SK-N-SH treated with all-trans-retinoic acid at 6 μM for 48 hours (cell line): ENCODE measurements around the gene CHERP.

Experiments
- ARNTL ChIP-seq: fragments of 450-650 bp; formaldehyde crosslinking; IDR thresholded peaks from 2 replicates; pipeline ENCODE4 v1.5.0; 2020; ENCODE audit warnings: low read depth, mild to moderate bottlenecking, moderate library complexity, borderline replicate concordance
- CSDC2 ChIP-seq: fragments of 250-450 bp; sonication (Bioruptor Pico); IDR thresholded peaks from 2 replicates; pipeline ENCODE4 v1.5.0; 2020; ENCODE audit warnings: mild to moderate bottlenecking, moderate library complexity
- ESRRG ChIP-seq: fragments of 250-450 bp; sonication (Bioruptor Pico); IDR thresholded peaks from 2 replicates; pipeline ENCODE4 v1.6.1; 2021; ENCODE audit warnings: mild to moderate bottlenecking
- GLIS3 ChIP-seq: fragments of 250-450 bp; sonication (Bioruptor Pico); IDR thresholded peaks from 2 replicates; pipeline ENCODE4 v1.5.0; 2020; ENCODE audit warnings: mild to moderate bottlenecking, moderate library complexity
- OSR1 ChIP-seq: fragments of 250-450 bp; sonication (Bioruptor Pico); IDR thresholded peaks from 2 replicates; pipeline ENCODE4 v1.8.0; 2022; ENCODE audit warnings: moderate library complexity, mild to moderate bottlenecking, inconsistent platforms
- RARB ChIP-seq: fragments of 250-450 bp; sonication (Bioruptor Pico); IDR thresholded peaks from 2 replicates; pipeline ENCODE4 v1.8.0; 2021; ENCODE audit warnings: mild to moderate bottlenecking, moderate library complexity
- TCF4 ChIP-seq: fragments of 250-450 bp; sonication (Bioruptor Pico); IDR thresholded peaks from 2 replicates; pipeline ENCODE4 v1.8.0; 2021; ENCODE audit warnings: mild to moderate bottlenecking, moderate library complexity, borderline replicate concordance
- ZFP3 ChIP-seq: fragments of 250-450 bp; sonication (Bioruptor Pico); IDR thresholded peaks from 2 replicates; pipeline ENCODE4 v1.5.0; 2020; ENCODE audit warnings: mild to moderate bottlenecking, moderate library complexity
- ZNF565 ChIP-seq: fragments of 450-650 bp; formaldehyde crosslinking; conservative IDR thresholded peaks from 2 replicates; pipeline ENCODE4 v1.5.0; 2020; ENCODE audit warnings: low read depth, mild to moderate bottlenecking, moderate library complexity
- ZNF70 ChIP-seq: fragments of 450-650 bp; formaldehyde crosslinking; IDR thresholded peaks from 2 replicates; pipeline ENCODE4 v1.5.0; 2020; ENCODE audit warnings: mild to moderate bottlenecking, moderate library complexity
- ZNF8 ChIP-seq: fragments of 450-650 bp; formaldehyde crosslinking; IDR thresholded peaks from 2 replicates; pipeline ENCODE4 v1.5.0; 2020; ENCODE audit warnings: mild to moderate bottlenecking, moderate library complexity
- TF ChIP-seq, protein P1 (sequence below): fragments of 250-450 bp; sonication (Bioruptor Pico); IDR thresholded peaks from 2 replicates; pipeline ENCODE4 v1.8.0; 2021; ENCODE audit warnings: low read depth, mild to moderate bottlenecking, moderate library complexity, borderline replicate concordance
- TF ChIP-seq, protein P2 (sequence below): fragments of 250-450 bp; sonication (Bioruptor Pico); IDR thresholded peaks from 2 replicates; pipeline ENCODE4 v1.8.0; 2020; ENCODE audit warnings: mild to moderate bottlenecking, moderate library complexity, borderline replicate concordance

DNA sequence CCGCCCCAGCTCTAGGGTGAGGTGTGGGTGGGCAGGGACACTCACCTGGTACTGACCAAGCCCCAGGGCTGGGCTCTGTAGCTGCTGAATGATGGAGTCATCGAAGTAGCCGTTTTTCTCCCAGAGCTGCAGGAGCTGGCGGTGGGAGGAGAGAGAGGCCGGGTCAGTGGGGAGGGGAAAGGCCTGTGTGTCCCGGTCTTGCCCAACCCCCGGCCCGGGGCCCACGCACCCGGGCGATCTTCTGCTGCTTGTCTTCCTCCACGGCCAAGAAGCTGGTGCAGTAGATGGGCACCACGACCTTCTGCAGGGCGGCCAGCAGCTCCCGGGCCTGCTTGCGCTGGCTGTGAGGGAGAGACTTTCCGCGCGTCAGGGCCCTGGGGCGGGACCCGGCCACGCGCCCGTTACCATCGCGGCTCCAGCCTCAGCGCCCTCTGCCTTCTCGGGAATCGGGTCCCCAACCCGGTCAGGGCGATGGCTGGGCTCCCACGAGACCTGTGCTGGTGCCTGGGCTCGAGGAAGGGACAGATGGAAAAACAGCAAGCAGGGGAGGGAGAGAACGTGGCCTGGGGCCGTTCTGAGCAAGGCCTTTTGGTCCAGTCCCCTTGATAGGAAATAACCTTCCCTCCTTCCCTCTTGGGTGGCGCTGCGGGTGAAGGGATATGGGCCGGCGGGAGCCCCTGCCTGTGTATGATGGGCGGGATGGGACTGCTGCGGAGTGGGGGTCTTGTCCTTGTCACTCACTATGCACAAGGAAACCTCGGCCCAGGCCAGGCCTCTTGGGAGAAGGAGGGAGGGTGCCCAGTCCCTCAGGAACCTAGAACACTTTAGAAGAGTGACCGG is 11.5 kb downstream of the CHERP start:
- no peak for TF ChIP-seq ZNF565 (CRISPR knock-in tag)
- no peak for TF ChIP-seq ARNTL (CRISPR knock-in tag)
- TF ChIP-seq, protein P1, sequence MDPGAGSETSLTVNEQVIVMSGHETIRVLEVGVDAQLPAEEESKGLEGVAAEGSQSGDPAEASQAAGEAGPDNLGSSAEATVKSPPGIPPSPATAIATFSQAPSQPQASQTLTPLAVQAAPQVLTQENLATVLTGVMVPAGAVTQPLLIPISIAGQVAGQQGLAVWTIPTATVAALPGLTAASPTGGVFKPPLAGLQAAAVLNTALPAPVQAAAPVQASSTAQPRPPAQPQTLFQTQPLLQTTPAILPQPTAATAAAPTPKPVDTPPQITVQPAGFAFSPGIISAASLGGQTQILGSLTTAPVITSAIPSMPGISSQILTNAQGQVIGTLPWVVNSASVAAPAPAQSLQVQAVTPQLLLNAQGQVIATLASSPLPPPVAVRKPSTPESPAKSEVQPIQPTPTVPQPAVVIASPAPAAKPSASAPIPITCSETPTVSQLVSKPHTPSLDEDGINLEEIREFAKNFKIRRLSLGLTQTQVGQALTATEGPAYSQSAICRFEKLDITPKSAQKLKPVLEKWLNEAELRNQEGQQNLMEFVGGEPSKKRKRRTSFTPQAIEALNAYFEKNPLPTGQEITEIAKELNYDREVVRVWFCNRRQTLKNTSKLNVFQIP (CRISPR knock-in tag), result no peak
- no peak for TF ChIP-seq RARB (CRISPR knock-in tag)
- TF ChIP-seq, protein P2, sequence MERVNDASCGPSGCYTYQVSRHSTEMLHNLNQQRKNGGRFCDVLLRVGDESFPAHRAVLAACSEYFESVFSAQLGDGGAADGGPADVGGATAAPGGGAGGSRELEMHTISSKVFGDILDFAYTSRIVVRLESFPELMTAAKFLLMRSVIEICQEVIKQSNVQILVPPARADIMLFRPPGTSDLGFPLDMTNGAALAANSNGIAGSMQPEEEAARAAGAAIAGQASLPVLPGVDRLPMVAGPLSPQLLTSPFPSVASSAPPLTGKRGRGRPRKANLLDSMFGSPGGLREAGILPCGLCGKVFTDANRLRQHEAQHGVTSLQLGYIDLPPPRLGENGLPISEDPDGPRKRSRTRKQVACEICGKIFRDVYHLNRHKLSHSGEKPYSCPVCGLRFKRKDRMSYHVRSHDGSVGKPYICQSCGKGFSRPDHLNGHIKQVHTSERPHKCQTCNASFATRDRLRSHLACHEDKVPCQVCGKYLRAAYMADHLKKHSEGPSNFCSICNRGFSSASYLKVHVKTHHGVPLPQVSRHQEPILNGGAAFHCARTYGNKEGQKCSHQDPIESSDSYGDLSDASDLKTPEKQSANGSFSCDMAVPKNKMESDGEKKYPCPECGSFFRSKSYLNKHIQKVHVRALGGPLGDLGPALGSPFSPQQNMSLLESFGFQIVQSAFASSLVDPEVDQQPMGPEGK (CRISPR knock-in tag), result no peak
- no peak for TF ChIP-seq ESRRG (CRISPR knock-in tag)
- TF ChIP-seq GLIS3, result no peak
- TF ChIP-seq OSR1 (CRISPR knock-in tag), result no peak
- no peak for TF ChIP-seq TCF4 (CRISPR knock-in tag)
- TF ChIP-seq ZFP3 (CRISPR knock-in tag), result no peak
- TF ChIP-seq ZNF8, result no peak
- no peak for TF ChIP-seq CSDC2 (CRISPR knock-in tag)
- TF ChIP-seq ZNF70 (CRISPR knock-in tag), result no peak
